ENCODE results near the gene CIB1. TPM values are rescaled to one million over a fixed set of nuclear protein-coding genes. Genes with fewer than 3 reads are reported as not detected.

CIB1 gene
- total RNA-seq, 1 experiment from 2014 or later: 23.0 TPM

DNA sequence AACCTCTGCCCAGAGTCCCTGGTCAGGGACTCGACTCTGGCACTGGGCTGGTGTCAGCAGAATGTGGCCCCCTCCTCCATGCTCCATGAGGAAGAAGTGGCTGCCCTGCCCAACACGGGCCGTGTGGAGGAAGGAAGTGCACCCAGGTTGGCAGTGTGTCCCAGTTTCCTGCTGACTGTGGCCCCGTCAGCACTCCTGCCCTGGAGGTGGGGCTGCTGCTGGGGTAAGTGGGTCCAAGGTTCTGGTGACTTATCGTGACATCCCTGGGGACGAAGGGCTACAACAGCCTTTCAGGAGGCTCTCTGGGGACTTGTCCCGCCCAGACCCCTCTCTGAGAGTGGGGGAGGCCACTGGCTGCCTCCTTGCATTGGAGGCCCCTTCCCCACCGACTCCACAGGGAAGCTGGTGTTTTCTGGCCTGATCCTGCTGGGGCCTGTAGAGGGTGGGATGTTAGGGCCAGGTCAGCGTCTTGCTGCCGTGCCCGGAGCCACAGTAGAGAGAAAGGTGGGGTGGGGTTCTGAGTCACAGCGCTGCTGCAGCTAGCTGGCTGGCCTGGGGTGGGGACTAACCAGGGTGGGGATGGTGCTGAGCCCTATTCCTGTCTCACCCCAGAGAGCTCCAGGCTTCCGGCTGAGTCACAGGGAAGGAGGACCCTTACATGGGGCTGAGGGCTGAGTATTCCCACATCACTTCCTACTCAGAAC lies 22.1 kb downstream of the CIB1 start:
- Histone ChIP-seq H3K56ac (ENCODE audit: insufficient read length, low read depth, low read length) (no peak overlapping the region), H2BK20ac (ENCODE audit: low read depth, low read length, poor library complexity, severe bottlenecking) (no peak overlapping the region), H3K18ac (ENCODE audit: insufficient read length, low read depth, low read length) (no peak overlapping the region), H2BK5ac (ENCODE audit: insufficient read length, low read length) (no peak overlapping the region), H3K79me1 (ENCODE audit: insufficient read depth, low read depth, low read length, poor library complexity, severe bottlenecking) (no peaks in the 10 kb centered on the region), H4K5ac (ENCODE audit: insufficient read length, low read depth, low read length) (no peak overlapping the region), H3T11ph (ENCODE audit: low read length) (no peak overlapping the region), H4K91ac (ENCODE audit: insufficient read length, low read depth, low read length) (peak overlapping the region; percentile 47), H2BK120ac (ENCODE audit: low read depth, low read length, poor library complexity, severe bottlenecking) (no peak overlapping the region), H2BK12ac (ENCODE audit: insufficient read length, low read depth, low read length) (no peak overlapping the region), H3K79me2 (ENCODE audit: insufficient read depth, low read length) (peaks cover under 1% of the 10 kb centered on the region; the same call in 1 of the 2 replicates), H2AK5ac (ENCODE audit: insufficient read length, low read length) (no peak overlapping the region), H3K4me1 (ENCODE audit: insufficient read depth, low read length) (no peaks in the 10 kb centered on the region), H3K14ac (ENCODE audit: insufficient read depth, low read length) (peak overlapping the region; percentile 1; the same call in 1 of the 2 replicates), H3K9me3 (ENCODE audit: control insufficient read depth, low read depth, low read length) (no peaks in the 10 kb centered on the region), H3K4me2 (ENCODE audit: insufficient read depth, insufficient read length, low read length) (no peak overlapping the region), H3K4ac (ENCODE audit: low read depth, low read length) (no peak overlapping the region), H3K23ac (ENCODE audit: insufficient read length, low read depth, low read length) (no peak overlapping the region), H2BK15ac (ENCODE audit: low read depth, low read length) (no peak overlapping the region), H4K8ac (replicated peaks; ENCODE audit: insufficient read length, low read depth, low read length) (no peak overlapping the region), H3K9ac (ENCODE audit: extremely low read depth, insufficient read length, low read length) (no peak overlapping the region), H3K27ac (ENCODE audit: insufficient read length, low read depth, low read length) (no peak overlapping the region), H4K20me1 (ENCODE audit: control insufficient read depth, insufficient read depth, insufficient read length) (no peaks in the 10 kb centered on the region), H3K27me3 (ENCODE audit: insufficient read depth, low read length) (no peaks in the 10 kb centered on the region), H3K23me2 (ENCODE audit: insufficient read length, low read depth, low read length, poor library complexity, severe bottlenecking) (peaks cover 4% of the 10 kb centered on the region), H2AFZ (ENCODE audit: low read length) (no peak overlapping the region)
- no peak overlapping the region for H3K4me3 Mint-ChIP-seq
- DNase-seq: no peak
- WGBS (ENCODE audit: extremely low coverage, insufficient read length, low lambda C conversion rate): no CpG with 5 or more reads among the region's 13 CpGs
- H3K27me3 Mint-ChIP-seq (ENCODE audit: low read depth): no peaks in the 10 kb centered on the region
- peaks cover 8 to 9% of the 10 kb centered on the region in 2 experiments for H3K4me1 Mint-ChIP-seq
- H3K9me3 Mint-ChIP-seq: no peaks in the 10 kb centered on the region
- TF ChIP-seq, protein P1, sequence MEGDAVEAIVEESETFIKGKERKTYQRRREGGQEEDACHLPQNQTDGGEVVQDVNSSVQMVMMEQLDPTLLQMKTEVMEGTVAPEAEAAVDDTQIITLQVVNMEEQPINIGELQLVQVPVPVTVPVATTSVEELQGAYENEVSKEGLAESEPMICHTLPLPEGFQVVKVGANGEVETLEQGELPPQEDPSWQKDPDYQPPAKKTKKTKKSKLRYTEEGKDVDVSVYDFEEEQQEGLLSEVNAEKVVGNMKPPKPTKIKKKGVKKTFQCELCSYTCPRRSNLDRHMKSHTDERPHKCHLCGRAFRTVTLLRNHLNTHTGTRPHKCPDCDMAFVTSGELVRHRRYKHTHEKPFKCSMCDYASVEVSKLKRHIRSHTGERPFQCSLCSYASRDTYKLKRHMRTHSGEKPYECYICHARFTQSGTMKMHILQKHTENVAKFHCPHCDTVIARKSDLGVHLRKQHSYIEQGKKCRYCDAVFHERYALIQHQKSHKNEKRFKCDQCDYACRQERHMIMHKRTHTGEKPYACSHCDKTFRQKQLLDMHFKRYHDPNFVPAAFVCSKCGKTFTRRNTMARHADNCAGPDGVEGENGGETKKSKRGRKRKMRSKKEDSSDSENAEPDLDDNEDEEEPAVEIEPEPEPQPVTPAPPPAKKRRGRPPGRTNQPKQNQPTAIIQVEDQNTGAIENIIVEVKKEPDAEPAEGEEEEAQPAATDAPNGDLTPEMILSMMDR (conservative IDR thresholded peaks at IDR 0.05): no peak
- H3K27ac Mint-ChIP-seq: peak overlapping the region in 2 of 3 experiments; percentile 70 to 81; a peak in 2 of 7 replicates
- peaks cover 7 to 17% (median 14%) of the 10 kb centered on the region in 3 experiments; a peak in 5 of 7 replicates for H3K36me3 Mint-ChIP-seq (ENCODE audit: insufficient read depth in 1 of 3, low read depth in 3 of 3)

Data from H9 (cell line).